Activated CD8-positive, alpha-beta memory T cell treated with anti-CD3 and anti-CD28 coated beads for 1 hour (primary cell): ENCODE results near the gene ATG7.

Experiments used
- DNase-seq, 2 donors: peaks; one replicate each; pipeline ENCODE4 v3.0.0-alpha.2; 2020; ENCODE audit warnings: low read depth in 1 of 2; ENCODE audit errors: extremely low read depth in 1 of 2

ATG7 gene

GRCh38 chr3:11602239-11602840, 330.1 kb downstream of the ATG7 start:
- no peak for DNase-seq

- DNase-seq, result no peak
Observed at GRCh38 chr3:11602886-11603527, 330.8 kb downstream of the ATG7 start.

DNA sequence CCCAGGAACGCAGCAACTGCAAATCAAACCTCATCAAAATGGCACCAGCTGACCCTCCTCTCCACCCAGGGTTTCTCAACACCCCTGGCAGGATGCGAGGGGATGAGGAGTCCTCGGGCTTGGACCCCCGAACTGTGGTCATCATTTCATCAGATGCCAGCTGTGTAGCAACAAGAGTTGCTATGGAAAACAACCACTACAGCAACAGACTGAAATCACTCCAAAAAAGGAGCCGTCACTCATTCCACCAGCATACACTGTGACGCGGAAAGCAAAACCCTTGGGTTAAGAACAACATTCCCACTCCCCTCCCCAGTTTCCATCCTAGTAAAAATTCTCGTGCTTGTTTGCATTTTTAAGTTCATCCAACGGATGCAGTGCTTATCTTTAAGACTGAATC, 331.4 kb downstream of the ATG7 start:
- DNase-seq, result no peak

DNA sequence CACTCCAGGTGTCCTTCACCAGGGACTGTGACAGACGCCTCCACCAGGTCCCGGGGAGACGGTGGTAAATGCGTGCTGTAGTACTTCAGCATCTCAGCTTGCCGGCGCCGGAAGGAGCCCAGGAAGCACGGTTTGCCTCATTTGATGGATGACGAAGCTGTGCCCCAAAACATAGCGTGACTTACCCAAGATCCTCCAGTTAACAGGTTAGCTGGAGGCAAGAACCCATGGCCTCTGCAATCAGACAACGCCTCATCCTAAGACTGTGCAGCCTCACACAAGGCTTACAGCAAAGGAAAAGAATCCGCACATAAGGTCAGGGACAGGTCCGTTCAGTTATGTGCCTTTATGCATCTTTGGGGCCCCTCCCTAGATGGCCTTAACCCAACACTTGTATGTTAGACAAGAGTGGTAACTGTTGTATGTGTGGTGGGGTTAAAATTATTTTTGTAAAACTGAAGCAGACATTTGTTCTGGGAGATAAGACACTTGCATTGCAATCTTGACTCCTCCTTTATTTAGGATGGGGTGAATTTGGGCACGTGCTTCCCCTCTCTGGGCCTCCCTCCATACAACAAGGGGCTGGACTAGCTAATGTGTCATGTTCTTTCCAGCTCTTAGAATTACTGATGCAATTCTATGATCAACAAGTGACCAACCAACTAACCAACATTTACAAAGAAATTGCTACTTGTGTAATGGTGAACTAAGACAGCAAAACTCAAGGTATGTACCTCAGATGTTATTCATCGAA, 332.1 kb downstream of the ATG7 start:
- no peak for DNase-seq

DNA sequence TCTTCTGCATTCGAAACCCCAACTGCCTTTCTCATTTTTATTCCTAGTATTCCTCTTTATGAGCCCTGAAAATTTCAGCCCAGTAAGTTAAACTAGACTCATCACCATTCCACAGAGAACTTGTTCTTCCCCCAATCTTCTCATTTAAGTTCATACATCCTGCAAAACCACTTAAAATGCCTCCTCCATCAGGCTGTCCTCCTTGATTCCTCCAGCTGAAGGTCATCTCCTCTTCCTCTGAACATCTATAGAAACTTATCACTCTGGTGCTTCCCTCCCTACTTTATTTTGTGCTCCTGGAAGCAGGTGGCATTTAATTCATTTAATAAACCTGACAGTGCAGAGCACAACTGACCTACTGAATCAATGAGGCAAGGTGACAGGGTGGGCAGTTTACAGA, 333.2 kb downstream of the ATG7 start:
- DNase-seq, result no peak

DNA sequence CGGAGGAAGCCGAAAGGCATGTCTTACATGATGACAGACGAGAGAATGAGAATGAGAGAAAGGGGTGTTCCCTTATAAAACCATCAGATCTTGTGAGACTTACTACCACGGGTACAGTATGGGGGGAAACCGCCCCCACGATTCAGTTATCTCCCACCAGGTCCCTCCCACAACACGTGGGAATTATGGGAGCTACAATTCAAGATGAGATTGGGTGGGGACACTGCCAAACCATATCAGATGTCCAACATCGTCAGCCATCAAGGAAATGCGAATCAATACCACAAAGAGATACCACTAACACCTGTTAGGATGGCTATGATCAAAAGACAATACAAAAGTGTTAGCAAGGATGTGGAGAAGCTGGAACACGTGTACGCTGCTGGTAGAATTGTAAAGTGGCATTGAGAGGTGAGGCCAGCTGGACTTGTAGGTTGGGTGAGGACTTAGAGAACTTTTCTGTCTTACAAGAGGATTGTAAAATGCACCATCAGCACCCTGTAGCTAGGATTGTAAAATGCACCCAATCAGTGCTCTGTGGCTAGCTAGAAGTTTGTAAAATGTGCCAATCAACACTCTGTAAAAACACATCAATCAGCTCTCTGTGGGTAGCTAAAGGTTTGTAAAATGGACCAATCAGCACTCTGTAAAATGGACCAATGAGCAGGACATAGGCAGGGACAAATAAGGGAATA, 334.0 kb downstream of the ATG7 start:
- no peak for DNase-seq

GRCh38 chr3:11606865-11607440, 334.8 kb downstream of the ATG7 start:
- DNase-seq, result no peak
